GM12875 (cell line): ENCODE data around the gene NXN.
"Not testable (repeated sequence)": the region's sequence is repeated elsewhere in the genome, so short reads cannot be mapped to it uniquely, and the experiment has no call there.

Experiments used
- H3K4me3 ChIP-seq: one replicate; pipeline ENCODE4 v1.5.1; 2011; ENCODE audit warnings: low read depth, low read length, control low read depth
- TF ChIP-seq, protein P1 (sequence below): IDR thresholded peaks from 2 replicates; pipeline ENCODE4 v1.5.1; 2011; ENCODE audit warnings: low read depth, mild to moderate bottlenecking, control low read depth, inconsistent platforms, low read length, moderate library complexity, borderline replicate concordance; ENCODE audit not compliant: insufficient read depth

Gene NXN

GRCh38 chr17:859061-859823, 120.3 kb downstream of the NXN start:
- TF ChIP-seq, protein P1, sequence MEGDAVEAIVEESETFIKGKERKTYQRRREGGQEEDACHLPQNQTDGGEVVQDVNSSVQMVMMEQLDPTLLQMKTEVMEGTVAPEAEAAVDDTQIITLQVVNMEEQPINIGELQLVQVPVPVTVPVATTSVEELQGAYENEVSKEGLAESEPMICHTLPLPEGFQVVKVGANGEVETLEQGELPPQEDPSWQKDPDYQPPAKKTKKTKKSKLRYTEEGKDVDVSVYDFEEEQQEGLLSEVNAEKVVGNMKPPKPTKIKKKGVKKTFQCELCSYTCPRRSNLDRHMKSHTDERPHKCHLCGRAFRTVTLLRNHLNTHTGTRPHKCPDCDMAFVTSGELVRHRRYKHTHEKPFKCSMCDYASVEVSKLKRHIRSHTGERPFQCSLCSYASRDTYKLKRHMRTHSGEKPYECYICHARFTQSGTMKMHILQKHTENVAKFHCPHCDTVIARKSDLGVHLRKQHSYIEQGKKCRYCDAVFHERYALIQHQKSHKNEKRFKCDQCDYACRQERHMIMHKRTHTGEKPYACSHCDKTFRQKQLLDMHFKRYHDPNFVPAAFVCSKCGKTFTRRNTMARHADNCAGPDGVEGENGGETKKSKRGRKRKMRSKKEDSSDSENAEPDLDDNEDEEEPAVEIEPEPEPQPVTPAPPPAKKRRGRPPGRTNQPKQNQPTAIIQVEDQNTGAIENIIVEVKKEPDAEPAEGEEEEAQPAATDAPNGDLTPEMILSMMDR, result no peak

GRCh38 chr17:856149-856548, 123.4 kb downstream of the NXN start:
- TF ChIP-seq, protein P1, result no peak
- no peak overlapping the region for H3K4me3 ChIP-seq

More at GRCh38 chr17:859061-859823, 120.3 kb downstream of the NXN start:
- no peak overlapping the region for H3K4me3 ChIP-seq

DNA sequence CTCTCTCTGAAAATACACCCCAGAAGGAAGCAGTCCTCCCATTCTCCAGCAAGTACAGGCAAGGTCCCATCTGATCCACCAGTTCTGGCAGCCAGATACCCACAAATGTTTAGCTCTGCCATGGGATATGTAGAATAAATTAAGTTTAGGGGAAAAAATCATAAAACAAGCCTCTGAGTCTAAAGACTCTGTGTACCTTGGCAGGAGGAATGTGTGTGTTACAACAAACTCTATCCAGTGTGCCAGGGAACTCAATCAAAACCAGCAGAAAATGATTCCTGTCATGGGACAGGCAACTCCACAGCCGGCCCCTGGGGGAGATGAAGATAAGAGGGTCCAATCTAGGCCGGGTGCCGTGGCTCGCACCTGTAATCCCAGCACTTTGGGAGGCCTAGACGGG, 124.0 kb downstream of the NXN start:
- H3K4me3 ChIP-seq, result no peak overlapping the region
- TF ChIP-seq, protein P1, result no peak

DNA sequence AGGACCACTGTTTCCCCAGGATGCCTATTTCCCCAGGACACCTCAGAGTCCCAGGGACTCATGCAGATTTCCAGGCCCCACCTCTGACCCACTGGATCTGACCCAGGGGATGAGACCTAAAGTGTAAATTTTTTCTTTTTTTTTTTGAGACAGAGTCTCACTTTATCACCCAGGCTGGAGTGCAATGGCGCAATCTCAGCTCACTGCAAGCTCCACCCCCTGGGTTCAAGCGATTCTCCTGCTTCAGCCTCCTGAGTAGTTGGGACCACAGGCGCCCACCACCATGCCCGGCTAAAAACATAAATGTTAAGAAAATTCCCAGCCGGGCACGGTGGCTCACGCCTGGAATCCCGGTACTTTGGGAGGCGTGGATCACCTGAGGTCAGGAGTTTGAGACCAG, 126.7 kb downstream of the NXN start:
- not testable (repeated sequence) for H3K4me3 ChIP-seq

- H3K4me3 ChIP-seq, result no peak overlapping the region
- TF ChIP-seq, protein P1, result no peak
Measured at GRCh38 chr17:852349-852748, 127.2 kb downstream of the NXN start.

GRCh38 chr17:851924-852323, 127.7 kb downstream of the NXN start:
- TF ChIP-seq, protein P1, result no peak
- no peak overlapping the region for H3K4me3 ChIP-seq

GRCh38 chr17:850851-851763, 128.5 kb downstream of the NXN start:
- TF ChIP-seq, protein P1, result no peak
- H3K4me3 ChIP-seq, result no peak overlapping the region
